WTC11 (cell line): ENCODE measurements around the gene JUND.

Source experiments
- FOXJ3 ChIP-seq: sonication (generic); formaldehyde crosslinking; IDR thresholded peaks from 2 replicates; pipeline ENCODE4 v1.9.0; 2021; ENCODE audit warnings: missing genetic modification reagents, mild to moderate bottlenecking, borderline replicate concordance
- FOXK1 ChIP-seq: sonication (generic); formaldehyde crosslinking; IDR thresholded peaks from 2 replicates; pipeline ENCODE4 v1.8.0; 2022; ENCODE audit warnings: mild to moderate bottlenecking, moderate library complexity, missing genetic modification reagents
- IRF2 ChIP-seq: sonication (generic); formaldehyde crosslinking; IDR thresholded peaks from 2 replicates; pipeline ENCODE4 v1.8.0; 2022; ENCODE audit warnings: low read depth, missing genetic modification reagents, borderline replicate concordance
- NR3C1 ChIP-seq: sonication (generic); formaldehyde crosslinking; conservative IDR thresholded peaks from 2 replicates; pipeline ENCODE4 v1.8.1; 2023; ENCODE audit warnings: low read depth, mild to moderate bottlenecking, missing genetic modification reagents
- SP1 ChIP-seq: sonication (generic); formaldehyde crosslinking; conservative IDR thresholded peaks from 2 replicates; pipeline ENCODE4 v1.8.1; 2022; ENCODE audit warnings: missing genetic modification reagents
- USF1 ChIP-seq: sonication (generic); formaldehyde crosslinking; IDR thresholded peaks from 2 replicates; pipeline ENCODE4 v1.8.0; 2022; ENCODE audit warnings: mild to moderate bottlenecking, missing genetic modification reagents
- ZNF396 ChIP-seq: fragments of 250-450 bp; sonication (Bioruptor Pico); IDR thresholded peaks from 2 replicates; pipeline ENCODE4 v1.8.0; 2021; ENCODE audit warnings: mild to moderate bottlenecking, moderate library complexity, borderline replicate concordance
- TF ChIP-seq, protein P1 (sequence below): fragments of 200-600 bp; IDR thresholded peaks from 2 replicates; pipeline ENCODE4 v1.8.0; 2022; ENCODE audit warnings: antibody characterized with exemption
- TF ChIP-seq, protein P2 (sequence below): sonication (generic); formaldehyde crosslinking; IDR thresholded peaks from 2 replicates; pipeline ENCODE4 v1.8.1; 2023; ENCODE audit warnings: mild to moderate bottlenecking, missing genetic modification reagents
- TF ChIP-seq, protein P3 (sequence below): sonication (generic); formaldehyde crosslinking; IDR thresholded peaks from 2 replicates; pipeline ENCODE4 v1.8.1; 2022; ENCODE audit warnings: low read depth, missing genetic modification reagents, borderline replicate concordance

DNA sequence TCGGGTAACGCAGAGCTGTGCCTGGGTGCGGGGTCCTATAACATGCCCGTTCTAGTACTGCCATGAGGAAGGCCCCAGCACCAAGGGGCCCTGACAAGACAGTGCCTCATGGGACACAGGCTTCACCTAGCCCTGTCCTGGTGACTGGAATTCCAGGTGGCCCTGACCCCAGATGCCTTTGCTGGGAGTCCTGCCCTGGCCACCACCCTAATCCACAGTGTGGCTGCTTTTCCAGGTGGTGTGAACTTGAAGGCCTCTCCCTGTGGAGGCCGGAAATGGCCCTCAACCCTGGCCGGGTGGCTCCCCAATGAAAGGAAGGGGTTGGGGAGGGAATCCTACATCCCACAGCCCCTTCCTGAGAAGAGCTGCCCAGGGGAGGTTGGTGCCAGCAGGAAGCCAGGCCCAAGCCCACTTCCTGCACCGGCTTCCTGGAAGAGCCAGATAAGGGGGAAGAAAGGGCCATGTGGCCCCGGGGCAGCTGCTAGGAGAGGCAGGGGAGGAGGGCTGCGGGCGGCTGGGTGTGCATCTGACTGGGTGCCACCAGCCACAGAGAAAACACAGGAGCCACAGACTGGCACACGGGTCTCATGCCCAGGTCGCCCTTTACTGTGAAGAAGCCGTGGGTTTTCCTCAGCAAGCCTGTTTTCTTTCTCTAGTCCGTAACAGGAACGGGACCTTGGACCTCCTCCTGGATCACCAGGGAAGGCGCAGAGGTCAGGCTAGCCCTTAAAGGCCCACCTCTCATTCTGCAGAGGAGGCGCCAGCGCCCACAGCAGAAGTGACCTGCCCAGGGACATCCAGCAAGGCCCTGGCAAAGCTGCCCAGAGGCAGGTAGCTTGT, 36.8 kb upstream of the JUND start:
- TF ChIP-seq, protein P1, sequence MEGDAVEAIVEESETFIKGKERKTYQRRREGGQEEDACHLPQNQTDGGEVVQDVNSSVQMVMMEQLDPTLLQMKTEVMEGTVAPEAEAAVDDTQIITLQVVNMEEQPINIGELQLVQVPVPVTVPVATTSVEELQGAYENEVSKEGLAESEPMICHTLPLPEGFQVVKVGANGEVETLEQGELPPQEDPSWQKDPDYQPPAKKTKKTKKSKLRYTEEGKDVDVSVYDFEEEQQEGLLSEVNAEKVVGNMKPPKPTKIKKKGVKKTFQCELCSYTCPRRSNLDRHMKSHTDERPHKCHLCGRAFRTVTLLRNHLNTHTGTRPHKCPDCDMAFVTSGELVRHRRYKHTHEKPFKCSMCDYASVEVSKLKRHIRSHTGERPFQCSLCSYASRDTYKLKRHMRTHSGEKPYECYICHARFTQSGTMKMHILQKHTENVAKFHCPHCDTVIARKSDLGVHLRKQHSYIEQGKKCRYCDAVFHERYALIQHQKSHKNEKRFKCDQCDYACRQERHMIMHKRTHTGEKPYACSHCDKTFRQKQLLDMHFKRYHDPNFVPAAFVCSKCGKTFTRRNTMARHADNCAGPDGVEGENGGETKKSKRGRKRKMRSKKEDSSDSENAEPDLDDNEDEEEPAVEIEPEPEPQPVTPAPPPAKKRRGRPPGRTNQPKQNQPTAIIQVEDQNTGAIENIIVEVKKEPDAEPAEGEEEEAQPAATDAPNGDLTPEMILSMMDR, result no peak
- TF ChIP-seq FOXJ3, result no peak
- TF ChIP-seq USF1 (CRISPR knock-in tag), result no peak
- TF ChIP-seq ZNF396 (CRISPR knock-in tag), result no peak
- TF ChIP-seq SP1 (CRISPR knock-in tag), result no peak
- TF ChIP-seq, protein P2, sequence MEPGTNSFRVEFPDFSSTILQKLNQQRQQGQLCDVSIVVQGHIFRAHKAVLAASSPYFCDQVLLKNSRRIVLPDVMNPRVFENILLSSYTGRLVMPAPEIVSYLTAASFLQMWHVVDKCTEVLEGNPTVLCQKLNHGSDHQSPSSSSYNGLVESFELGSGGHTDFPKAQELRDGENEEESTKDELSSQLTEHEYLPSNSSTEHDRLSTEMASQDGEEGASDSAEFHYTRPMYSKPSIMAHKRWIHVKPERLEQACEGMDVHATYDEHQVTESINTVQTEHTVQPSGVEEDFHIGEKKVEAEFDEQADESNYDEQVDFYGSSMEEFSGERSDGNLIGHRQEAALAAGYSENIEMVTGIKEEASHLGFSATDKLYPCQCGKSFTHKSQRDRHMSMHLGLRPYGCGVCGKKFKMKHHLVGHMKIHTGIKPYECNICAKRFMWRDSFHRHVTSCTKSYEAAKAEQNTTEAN, result no peak
- no peak for TF ChIP-seq IRF2
- no peak for TF ChIP-seq FOXK1 (CRISPR knock-in tag)
- TF ChIP-seq NR3C1 (CRISPR knock-in tag), result no peak
- TF ChIP-seq, protein P3, sequence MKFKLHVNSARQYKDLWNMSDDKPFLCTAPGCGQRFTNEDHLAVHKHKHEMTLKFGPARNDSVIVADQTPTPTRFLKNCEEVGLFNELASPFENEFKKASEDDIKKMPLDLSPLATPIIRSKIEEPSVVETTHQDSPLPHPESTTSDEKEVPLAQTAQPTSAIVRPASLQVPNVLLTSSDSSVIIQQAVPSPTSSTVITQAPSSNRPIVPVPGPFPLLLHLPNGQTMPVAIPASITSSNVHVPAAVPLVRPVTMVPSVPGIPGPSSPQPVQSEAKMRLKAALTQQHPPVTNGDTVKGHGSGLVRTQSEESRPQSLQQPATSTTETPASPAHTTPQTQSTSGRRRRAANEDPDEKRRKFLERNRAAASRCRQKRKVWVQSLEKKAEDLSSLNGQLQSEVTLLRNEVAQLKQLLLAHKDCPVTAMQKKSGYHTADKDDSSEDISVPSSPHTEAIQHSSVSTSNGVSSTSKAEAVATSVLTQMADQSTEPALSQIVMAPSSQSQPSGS (CRISPR knock-in tag), result no peak
